ENCODE measurements around the gene BMPR1B. TPM values are rescaled to one million over a fixed set of nuclear protein-coding genes. Genes with fewer than 3 reads are reported as not detected.

Gene BMPR1B
- total and polyA plus RNA-seq, 2 of the 8 experiments (the other 6 are each of a cell fraction or from before 2014, with no cell fraction given) = 0.14 to 1.1 TPM

GRCh38 chr4:94743838-94744237 is 13.9 kb upstream of the BMPR1B start:
- Histone ChIP-seq H3K23me2 (ENCODE audit: low read depth, low read length) (no peaks in the 10 kb centered on the region), H3K9me3 (ENCODE audit: insufficient read depth in 2 of 2, low read depth in 1 of 2, low read length in 1 of 2) (no peaks in the 10 kb centered on the region; a peak in 1 of 4 replicates), H2AFZ (ENCODE audit: low read length) (no peak overlapping the region), H2BK12ac (ENCODE audit: low read depth, low read length) (no peak overlapping the region), H2BK20ac (ENCODE audit: low read length) (no peak overlapping the region), H3K27me3 (replicated peaks in 1 of 4; ENCODE audit: control insufficient read depth in 3 of 4, extremely low read depth in 1 of 4, insufficient read depth in 3 of 4, low read length in 3 of 4) (no peaks in the 10 kb centered on the region), H3K9ac (replicated peaks in 1 of 4; ENCODE audit: extremely low read depth in 1 of 4, low read depth in 3 of 4, low read length in 3 of 4) (no peak overlapping the region), H3K14ac (ENCODE audit: insufficient read length) (no peak overlapping the region), H2BK120ac (replicated peaks; ENCODE audit: low read depth, low read length) (no peak overlapping the region), H3K27ac (ENCODE audit: low read depth, low read length) (no peak overlapping the region), H4K8ac (ENCODE audit: extremely low read depth, insufficient read depth, low read length) (no peak overlapping the region), H4K5ac (ENCODE audit: insufficient read length, low read depth, low read length) (no peak overlapping the region), H3K4me1 (replicated peaks in 1 of 4; ENCODE audit: control insufficient read depth in 3 of 4, insufficient read depth in 4 of 4, low read length in 3 of 4) (peaks cover 0 to 4% (median 1%) of the 10 kb centered on the region in 4 experiments; a peak in 3 of 7 replicates), H2BK15ac (ENCODE audit: low read length) (no peak overlapping the region), H2AK5ac (ENCODE audit: low read depth, low read length) (no peak overlapping the region), H4K20me1 (replicated peaks in 1 of 2; ENCODE audit: control insufficient read depth in 1 of 2, insufficient read depth in 2 of 2, low read length in 2 of 2) (no peaks in the 10 kb centered on the region), H2BK5ac (ENCODE audit: low read depth, low read length) (no peak overlapping the region), H3K4me2 (ENCODE audit: insufficient read depth in 1 of 2, low read depth in 2 of 2, low read length in 2 of 2) (no peak overlapping the region), H3K36me3 (ENCODE audit: control insufficient read depth in 2 of 4, insufficient read depth in 4 of 4, low read length in 3 of 4) (no peaks in the 10 kb centered on the region), H3K79me2 (ENCODE audit: control insufficient read depth in 1 of 2, insufficient read depth in 2 of 2, low read length in 2 of 2) (no peaks in the 10 kb centered on the region), H3K4ac (replicated peaks; ENCODE audit: insufficient read length, low read depth, low read length) (no peak overlapping the region), H3K23ac (ENCODE audit: insufficient read length) (no peak overlapping the region), H3K79me1 (ENCODE audit: low read depth, low read length) (no peaks in the 10 kb centered on the region), H4K91ac (replicated peaks; ENCODE audit: insufficient read length, low read length) (no peak overlapping the region), H3K18ac (ENCODE audit: extremely low read depth, low read length) (no peak overlapping the region), H3K56ac (replicated peaks; ENCODE audit: insufficient read length, low read depth, low read length) (no peak overlapping the region), H3K4me3 (ENCODE audit: extremely low read depth in 1 of 4, insufficient read depth in 2 of 4, low read depth in 3 of 4, low read length in 4 of 4) (no peak overlapping the region)
- ChIA-PET CTCF (ENCODE audit: partially characterized antibody) (no interaction called here), POLR2A (ENCODE audit: partially characterized antibody) (no interaction called here)
- no peak for TF ChIP-seq ZNF274 (IDR thresholded peaks at IDR 0.05; ENCODE audit: borderline replicate concordance, extremely low read depth, low read length)
- TF ChIP-seq NRF1 (IDR thresholded peaks at IDR 0.05; ENCODE audit: low read depth, low read length) = no peak
- TF ChIP-seq RAD21 (IDR thresholded peaks at IDR 0.05 in 1 of 2, conservative IDR thresholded peaks at IDR 0.05 in 1 of 2; ENCODE audit: low read depth in 2 of 2, low read length in 2 of 2) = no peak
- TF ChIP-seq CBX8 (IDR thresholded peaks at IDR 0.05; ENCODE audit: borderline replicate concordance, low read depth, low read length) = no peak
- TF ChIP-seq FOSL1 (IDR thresholded peaks at IDR 0.05; ENCODE audit: insufficient read depth, low read depth, low read length) = no peak
- TF ChIP-seq EZH2 (IDR thresholded peaks at IDR 0.05; ENCODE audit: low read depth, low read length, severe bottlenecking) = no peak
- no peak for TF ChIP-seq TBP (IDR thresholded peaks at IDR 0.05; ENCODE audit: low read depth, low read length)
- no peak for TF ChIP-seq SRF (IDR thresholded peaks at IDR 0.05; ENCODE audit: low read depth, low read length)
- TF ChIP-seq JUN (IDR thresholded peaks at IDR 0.05; ENCODE audit: low read depth, low read length) = no peak
- no peak for TF ChIP-seq NANOG (IDR thresholded peaks at IDR 0.05; ENCODE audit: insufficient read depth, low read depth, low read length, poor library complexity, severe bottlenecking)
- TF ChIP-seq KDM5A (IDR thresholded peaks at IDR 0.05; ENCODE audit: low read length) = no peak
- no peak for TF ChIP-seq BACH1 (IDR thresholded peaks at IDR 0.05; ENCODE audit: low read length)
- TF ChIP-seq CEBPB (IDR thresholded peaks at IDR 0.05; ENCODE audit: low read depth, low read length) = no peak
- TF ChIP-seq RNF2 (IDR thresholded peaks at IDR 0.05; ENCODE audit: borderline replicate concordance, low read depth, low read length, missing control alignments, poor library complexity, severe bottlenecking) = no peak
- FAIRE-seq = no peak
- WGBS, 2 experiments (ENCODE audit: extremely low coverage in 1 of 2, insufficient coverage in 1 of 2, insufficient read length in 1 of 2, insufficient replicate concordance in 2 of 2, low coverage in 1 of 2, low lambda C conversion rate in 2 of 2, missing lambda C conversion rate in 1 of 2) = 91% methylated on average over 3 of the region's 3 CpGs; no CpG with 5 or more reads in 1 of the 2 experiments
- no peak for DNase-seq (ENCODE audit: low read depth in 1 of 2, low spot score in 2 of 2)

Data from H1 (cell line).